IPS-11a (cell line): ENCODE results near the gene CLDN9.

ENCODE experiments used
- H3K4me3 ChIP-seq: one replicate; pipeline ENCODE4 v1.5.1; 2013; ENCODE audit warnings: low read depth, low read length, control low read depth

The CLDN9 gene

DNA sequence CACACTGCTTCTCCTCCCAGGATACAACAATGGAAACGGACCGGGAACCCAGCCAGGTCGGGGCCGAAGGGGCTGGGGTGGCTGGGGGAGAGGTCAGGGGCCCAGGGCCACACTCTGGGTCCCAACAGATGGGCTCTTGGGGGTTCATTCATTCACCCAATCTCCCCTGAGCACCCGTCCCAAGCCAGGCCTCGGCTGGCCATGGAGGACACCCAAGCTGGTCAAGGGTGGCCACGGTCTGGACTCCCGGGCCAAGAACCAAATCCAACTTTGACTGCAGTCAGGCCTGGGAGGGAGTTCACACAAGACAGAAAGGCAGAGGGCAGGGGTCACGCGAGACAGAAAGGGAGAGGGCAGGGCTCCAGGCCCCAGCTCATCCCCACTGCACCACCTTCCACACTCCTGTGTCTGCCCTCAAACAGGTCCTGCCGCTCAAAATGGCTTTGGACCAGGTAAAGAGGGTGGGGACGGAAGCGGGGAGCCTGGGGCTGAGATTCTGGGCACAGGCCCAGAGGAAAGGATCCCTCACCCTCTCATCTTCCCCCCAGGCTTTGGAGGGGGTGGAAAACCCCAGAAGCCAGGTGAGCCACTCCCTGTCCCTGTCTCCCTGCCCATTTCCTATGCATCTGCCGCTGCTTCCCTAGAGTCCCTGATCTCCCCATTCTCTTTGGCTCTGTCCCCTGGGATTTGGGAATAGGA is 20.2 kb upstream of the CLDN9 start:
- no peak overlapping the region for H3K4me3 ChIP-seq

DNA sequence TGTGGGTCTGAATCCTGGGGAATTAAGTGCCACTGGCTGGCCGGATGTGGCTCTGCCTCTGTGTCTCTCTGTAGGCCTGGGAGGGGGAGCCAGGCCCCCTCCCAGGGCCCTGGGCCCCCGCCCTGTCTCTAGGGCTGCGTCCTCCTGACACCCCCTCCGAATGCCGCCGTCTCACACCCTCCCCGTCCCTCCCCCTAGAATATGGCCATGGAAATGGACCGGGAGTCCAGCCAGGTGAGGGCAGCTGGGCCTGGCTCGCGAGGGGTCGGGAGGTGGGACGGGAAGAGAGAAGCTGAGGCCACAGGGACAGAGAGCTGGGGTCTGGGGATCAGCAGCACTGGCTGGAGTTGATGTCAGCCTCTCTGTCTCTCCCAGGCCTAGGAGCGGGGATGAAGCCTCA is 16.4 kb upstream of the CLDN9 start:
- H3K4me3 ChIP-seq = no peak overlapping the region

DNA sequence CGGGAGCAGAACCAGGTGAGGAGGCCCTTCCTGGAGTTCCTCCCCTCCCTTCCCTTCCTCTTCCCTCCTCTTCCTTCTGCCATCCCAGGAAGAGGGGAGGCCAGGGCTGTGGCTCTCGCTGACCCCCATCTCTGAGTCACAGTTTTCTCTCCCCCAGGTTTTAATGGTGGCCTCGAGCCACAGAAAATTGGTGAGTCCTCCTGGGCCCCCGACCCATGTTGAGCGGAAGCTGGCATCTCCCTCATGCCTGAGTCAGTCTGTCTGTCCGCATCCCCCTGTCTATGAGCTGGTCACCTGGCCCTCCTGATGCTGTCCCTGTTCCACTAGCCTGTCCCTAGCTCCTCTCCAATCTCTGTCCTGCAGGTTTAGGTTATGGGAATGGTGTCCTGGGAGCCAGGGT is 12.8 kb upstream of the CLDN9 start:
- H3K4me3 ChIP-seq = no peak overlapping the region

DNA sequence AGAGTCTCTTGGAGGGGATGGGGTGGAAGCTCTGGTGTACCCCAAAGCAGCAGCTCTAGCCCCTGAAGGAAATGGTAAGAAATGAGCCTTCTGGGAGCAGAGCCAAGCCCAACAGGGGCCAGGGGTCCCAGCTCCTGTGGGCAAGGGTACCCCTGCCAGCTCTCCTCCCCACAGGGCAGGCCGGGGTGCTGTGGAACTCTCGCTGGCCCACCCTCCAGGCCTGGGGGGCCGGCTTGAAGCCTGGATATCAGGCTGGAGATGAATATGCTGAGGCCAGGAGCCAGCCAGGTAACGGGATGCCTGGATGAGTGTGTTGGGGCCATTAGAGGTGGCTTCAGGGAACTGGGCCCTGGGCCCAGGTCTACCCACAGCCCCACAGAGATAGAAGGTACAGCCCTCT is 12.2 kb upstream of the CLDN9 start:
- no peak overlapping the region for H3K4me3 ChIP-seq

DNA sequence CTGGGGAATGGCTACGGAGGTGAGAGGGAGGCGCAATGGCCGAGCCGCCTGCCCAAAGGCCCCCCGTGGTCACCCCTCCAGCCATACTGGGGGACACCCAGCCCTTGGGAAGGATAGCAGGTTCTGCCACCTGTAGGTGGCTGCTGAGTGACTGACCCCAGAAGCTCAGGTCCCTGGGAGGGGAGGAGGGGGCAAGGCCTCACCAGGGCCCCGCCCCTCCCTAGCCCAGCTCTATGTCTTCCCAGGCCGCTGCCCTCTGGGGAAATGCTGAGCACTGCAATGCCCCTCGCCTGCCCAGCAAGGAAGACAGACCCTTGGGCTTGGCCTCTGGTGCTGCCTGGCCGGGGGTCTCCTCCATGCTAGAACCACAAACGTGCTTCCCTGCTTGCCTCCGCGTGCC is 11.4 kb upstream of the CLDN9 start:
- H3K4me3 ChIP-seq = no peak overlapping the region

DNA sequence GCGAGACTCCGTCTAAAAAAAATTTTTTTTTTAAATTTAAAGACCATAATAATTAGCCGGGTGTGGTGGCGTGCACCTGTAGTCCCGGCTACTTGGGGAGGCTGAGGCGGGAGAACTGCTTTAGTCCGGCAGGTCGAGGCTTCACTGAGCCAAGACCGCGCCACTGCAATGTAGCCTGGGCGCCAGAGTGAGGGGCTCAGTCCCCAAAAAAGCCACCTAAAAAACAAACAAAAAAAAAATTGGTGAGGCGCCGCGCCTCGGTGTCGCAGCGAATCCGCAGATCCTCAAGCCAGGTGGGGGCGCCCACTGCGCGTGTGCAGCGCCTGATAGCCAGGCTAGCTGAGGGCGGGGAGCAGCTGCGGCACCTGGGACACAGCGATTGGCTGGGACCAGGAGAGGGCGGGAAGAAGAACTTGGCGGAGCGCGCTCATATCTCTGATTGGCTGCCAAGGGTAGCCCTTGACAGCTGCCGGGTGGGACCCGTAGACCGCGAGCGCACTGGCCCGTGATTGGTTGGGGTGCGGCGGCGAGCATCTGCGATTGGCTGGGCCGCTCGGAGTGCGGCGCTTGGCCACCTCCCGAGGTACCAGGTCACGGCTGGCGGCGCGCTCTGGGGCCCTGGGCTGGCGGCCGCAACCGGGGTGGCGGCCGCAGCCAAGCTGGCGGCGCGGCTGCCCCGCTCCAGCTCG is 9.0 kb upstream of the CLDN9 start:
- H3K4me3 ChIP-seq = no peak overlapping the region

DNA sequence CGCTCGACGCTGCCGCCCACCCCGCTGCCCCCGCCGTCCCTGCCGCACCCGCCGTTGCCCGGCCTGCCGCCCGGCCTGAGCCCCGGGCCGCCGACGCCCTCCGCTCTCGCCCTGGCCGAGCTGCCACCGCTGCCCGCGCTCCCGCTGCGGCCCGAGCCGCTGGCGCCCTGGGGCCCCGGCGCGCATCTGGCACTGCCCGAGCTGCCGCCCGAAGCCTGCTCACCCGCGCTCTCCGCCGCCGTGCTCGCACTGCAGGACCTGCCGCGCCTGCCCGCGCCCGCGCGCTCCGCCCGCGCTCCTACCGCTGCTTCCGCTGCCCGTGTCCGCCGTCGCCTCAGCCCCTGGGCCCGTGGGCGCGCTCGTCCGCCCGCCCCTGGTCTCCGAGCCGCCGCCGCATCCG is 8.4 kb upstream of the CLDN9 start:
- peak overlapping the region; percentile 8 for H3K4me3 ChIP-seq

DNA sequence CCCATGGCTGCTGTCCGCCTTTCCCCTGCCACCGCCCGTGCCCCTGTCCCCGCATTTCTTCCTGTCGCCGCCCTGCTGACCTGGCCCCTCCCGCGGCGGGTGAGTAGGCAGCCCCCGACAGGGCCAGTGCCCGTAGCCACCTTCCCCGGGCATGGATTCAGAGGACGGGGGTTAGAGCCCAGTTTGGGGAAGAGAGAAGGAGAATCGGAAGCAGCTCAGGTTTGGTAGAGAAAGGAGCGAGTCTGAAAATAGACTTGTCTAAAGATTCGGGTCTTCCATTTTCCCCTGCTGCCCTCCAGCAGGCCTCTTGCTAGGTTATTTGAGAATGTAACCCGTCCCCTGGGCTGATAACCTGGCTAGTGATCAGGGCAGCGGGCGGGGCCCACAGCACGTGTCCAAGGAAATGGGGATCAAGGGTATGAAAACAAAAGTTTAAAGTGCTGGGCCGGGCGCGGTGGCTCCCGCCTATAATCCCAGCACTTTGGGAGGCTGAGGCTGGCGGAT is 7.9 kb upstream of the CLDN9 start:
- peak overlapping the region; percentile 35 for H3K4me3 ChIP-seq

DNA sequence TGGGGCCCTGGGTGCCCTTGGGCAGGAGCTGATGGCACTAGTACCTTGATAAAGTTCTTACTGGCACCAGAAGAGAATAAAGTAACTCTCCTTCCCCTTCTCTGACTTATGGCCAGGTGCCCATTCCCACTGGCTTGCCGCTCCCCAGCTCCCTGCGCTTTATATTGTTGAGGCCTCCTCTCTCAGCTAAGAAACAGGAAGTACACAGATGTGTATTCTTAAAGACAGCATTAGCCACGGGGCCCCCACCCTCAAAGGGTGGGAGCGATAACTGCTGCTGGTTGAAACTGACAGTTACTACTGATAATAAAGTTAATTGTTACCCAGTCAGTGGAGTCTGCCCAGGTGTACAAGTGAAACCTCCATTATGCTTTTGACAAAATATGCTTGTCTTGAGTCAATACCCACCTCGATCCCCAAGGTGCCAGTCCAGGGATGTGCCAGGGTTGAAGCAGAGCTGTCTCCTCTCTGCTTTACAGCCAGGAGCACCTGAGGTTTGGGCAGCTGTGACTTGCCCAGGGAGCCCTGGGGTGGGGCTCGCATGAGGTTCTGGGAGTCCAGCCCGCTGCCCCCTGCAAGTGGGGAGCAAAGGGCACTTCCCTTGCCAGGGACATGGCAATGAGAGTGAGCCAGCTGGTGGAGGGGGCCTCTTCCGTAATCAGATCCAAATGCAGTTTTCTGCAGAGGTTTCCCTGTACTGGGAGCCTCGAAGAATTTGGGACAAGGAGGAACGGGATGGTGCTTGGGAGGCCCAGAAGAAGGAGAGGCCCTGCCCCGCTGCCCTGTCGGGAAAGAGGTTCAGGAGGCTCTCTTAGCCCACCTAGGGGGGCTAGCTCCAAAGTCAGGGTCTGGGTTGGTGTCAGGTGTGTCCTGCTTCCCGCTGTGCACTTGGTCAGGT is 5.4 kb upstream of the CLDN9 start:
- H3K4me3 ChIP-seq = no peak overlapping the region

DNA sequence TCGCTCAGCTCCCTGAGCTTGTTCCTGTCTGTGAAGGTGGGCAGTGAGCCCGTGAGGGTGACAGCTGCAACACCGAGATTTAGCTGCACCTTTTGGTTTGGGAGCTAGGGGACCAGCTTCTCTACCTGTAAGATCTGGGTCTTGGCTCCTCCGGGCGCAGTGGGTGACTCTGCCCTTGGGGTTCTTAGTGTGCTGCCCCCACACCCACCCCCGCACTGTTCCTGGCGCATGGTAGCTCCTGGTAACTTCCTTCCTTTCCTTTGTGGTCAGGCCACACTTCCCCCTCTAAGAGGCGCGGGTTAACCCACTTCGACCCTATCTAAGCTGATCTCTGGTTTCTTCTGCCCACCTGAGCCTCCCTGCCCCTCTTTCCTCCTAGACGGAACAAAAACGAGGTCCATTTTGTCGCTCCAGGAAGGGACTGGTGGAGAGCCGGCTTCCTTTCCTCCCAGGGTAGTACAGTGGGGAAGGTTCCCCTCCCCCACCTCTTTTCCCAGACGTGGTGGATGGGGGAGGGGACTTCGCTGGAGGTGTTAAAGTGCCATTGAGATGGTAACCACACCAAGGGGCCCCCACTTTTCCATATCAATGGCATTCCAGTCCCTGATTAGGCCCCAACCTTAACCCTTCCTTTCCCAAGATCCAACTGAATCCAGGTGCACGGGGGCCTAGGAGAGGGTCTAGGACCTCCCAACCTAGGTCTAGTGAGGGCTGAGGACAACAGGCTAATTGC is 4.6 kb upstream of the CLDN9 start:
- peak overlapping the region; percentile 18 for H3K4me3 ChIP-seq

DNA sequence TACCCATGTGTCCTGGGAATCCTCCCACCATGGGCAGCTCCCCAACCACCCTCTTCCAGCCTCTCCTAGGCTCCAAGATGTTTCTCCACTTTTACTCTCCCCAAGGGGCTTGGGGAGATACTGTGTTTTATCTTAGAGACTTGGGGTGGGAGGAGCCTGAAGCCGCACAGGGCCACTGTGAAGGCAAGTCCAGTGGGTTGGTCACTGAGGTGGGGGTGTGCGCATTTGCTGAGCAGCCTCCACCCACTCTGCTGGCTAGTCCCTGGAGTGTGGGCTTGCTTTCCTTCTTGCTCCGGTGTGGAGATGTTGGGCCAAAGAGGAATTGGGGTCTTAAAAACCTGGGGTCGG is 4.1 kb upstream of the CLDN9 start:
- no peak overlapping the region for H3K4me3 ChIP-seq

DNA sequence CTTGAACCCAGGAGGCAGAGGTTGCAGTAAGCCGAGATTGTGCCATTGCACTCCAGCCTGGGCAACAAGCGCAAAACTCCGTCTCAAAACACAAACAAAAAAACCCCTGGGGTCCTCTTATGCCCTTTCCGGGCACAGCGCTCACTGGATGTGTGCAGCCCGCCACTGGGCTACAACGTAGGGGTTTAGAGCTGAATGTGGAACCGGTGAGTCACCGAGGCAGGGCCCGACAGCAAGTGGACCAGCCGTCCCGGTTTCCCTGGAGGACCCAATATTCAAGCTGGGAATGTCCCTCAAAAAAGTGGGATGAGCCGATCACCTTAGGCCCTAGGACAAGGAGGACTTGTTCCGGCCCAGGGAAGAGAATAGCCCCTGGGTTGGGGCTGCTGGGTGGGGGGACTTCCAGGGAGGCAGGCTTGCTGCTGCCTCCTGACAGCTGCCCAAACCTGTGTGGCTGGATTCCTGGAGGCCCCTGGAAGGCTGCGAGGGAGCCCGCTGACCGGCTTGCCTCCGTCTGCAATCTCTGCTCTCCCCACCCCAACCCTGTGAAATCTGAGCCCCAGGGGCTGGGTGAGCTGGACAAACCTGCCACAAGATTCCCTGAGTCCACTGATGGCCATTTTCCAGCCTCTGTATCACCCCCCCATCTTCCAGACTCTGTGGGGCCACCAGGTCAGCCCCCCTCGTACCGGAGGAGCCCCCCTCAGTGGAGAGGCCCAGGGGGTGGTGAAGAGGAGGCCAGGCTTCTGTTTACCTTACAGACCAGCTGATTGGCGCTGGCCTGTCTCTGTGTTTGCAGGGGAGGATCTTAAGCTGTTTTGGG is 2.9 kb upstream of the CLDN9 start:
- H3K4me3 ChIP-seq = no peak overlapping the region

DNA sequence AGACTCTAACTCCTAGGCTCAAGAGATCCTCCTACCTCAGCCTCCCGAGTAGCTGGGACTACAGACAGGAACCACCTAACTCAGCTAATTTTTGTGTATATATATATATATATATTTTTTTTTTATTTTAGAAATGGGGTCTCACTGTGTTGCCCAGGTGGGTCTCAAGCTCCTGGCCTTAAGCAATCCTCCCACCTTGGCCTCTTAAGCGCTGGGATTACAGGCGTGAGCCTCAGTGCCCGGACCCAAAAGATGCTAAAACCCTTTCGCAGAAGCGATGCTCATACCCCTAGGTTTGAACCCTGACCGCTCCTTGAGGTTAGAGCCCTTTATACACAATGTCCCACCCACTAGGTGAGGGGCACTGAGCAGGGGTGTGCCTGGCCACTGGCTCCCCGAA is 2.2 kb upstream of the CLDN9 start:
- no peak overlapping the region for H3K4me3 ChIP-seq

DNA sequence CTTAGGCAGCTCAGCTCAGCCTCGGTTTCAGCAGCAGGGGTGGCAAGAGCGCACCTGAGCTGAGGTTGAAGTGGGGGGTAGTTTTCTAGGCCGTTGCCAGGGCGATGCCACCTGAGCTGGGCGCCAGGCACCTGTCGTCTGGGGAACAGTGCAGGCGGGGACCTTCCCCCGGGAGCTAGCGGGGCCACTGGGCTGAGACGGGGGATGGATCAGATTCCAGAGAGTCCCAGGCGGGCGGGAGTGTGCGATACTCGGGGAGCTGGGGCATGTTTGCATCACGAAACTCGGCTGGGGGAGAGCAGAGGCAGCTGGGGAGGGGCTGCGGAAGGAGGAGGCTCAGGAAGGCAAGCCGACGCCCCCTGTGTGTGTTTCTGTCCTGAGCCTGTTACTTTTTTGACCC is 477 bp upstream of the CLDN9 start:
- no peak overlapping the region for H3K4me3 ChIP-seq

DNA sequence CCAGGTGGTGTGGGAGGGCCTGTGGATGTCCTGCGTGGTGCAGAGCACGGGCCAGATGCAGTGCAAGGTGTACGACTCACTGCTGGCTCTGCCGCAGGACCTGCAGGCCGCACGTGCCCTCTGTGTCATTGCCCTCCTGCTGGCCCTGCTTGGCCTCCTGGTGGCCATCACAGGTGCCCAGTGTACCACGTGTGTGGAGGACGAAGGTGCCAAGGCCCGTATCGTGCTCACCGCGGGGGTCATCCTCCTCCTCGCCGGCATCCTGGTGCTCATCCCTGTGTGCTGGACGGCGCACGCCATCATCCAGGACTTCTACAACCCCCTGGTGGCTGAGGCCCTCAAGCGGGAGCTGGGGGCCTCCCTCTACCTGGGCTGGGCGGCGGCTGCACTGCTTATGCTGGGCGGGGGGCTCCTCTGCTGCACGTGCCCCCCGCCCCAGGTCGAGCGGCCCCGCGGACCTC is 798 bp downstream of the CLDN9 start:
- no peak overlapping the region for H3K4me3 ChIP-seq

DNA sequence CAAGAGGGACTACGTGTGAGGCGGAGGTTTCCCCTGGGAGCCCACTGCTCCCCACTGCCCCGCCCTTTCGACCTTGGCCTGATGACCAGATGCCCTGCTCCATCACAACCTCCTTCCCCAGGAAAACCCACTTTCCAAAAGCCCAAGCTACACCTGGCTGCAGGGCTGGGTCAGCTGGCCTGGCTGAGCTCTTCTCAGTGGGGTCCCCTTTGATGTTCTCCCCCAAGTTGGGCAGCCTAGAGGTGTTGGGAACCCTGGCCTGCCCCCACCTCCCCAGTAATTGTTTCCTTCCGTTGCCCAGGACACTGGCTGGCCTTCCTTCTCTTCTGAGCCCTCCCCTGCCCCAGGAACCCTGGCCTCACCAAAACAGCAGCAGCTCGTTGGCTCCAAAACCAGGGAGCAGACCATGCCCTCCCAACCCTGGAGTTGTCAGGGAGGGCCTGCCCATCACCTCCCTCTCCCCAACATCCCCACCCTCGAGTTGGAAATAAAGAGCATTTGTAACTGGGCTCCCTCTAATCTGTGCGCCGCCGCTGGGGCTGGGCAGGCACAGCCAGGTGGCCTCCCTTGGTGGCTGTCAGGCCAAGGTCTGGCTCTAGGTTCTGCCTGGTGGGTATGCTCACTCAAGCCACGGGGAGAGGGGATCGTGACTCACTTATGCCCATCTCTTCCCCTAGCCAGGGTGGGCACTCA is 1.4 kb downstream of the CLDN9 start:
- no peak overlapping the region for H3K4me3 ChIP-seq

DNA sequence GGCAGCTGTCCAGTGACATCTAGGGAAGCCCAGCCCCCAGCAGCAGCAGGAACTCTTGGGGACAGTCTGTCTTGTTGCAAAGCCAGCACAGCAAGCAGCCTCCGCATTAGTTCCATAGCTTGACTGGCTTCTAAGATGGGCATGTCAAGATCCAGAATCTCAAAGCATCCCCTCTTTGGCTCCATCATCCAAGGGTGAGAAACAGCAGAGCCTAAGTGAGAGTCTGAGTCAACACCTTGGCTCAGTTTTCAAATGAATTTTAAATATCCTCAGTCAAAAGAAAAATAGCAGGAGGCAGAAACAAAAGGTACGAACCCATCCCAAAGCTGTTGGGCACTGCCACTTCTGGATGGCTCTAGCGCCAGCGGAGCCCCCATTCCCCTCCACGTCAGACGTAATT is 2.2 kb downstream of the CLDN9 start:
- no peak overlapping the region for H3K4me3 ChIP-seq

DNA sequence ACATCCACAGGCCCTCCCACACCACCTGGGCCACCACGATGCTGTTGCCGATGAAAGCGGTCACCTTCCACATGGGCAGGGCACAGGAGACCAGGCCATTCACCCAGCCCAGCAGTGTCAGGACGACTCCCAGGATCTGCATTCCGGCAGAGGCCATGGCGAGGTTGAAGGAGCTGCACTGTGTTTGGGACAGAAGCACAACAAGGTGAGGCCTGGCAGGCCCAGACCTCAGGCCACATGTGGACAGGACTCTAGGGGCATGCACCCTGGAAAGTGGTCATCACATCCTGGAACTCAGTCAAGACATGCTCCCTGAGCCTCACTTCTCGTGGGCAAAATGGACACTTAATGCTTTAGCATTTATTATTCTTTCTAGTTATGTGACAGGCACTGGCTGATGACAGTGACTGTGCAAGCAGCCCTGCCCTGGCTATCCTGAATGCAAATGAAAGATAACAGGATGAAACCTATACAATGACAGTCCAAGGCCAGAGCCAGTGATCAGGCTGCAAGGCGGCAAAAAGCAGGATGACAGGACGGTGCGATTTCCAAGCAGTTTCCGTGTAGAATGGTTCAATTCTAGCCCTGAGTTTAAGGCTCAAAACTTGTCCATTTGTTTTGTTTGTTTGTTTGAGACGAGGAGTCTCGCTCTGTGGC is 3.3 kb downstream of the CLDN9 start:
- H3K4me3 ChIP-seq = no peak overlapping the region

DNA sequence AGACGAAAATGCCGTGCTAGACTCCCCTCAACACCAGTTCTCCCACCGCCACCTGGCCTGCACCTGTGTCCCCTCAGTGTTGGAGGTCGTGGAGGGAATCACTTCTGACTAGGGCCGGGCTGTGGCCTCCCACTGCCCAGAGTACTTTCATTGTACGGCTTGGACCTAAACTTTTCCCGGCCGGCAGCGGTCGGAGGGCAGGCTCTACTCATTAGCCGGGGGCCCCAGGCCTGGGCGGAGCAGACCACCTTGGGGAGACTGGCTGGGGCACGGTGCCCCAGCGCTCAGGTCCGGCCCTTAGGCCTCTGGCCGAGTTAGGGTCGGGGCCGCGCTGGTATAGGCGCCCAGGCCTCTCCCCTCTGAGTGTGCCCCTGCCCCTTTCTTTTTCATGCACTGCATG is 4.6 kb downstream of the CLDN9 start:
- H3K4me3 ChIP-seq = peak overlapping the region; percentile 93
